LNCAP (cell line): ENCODE measurements around the gene TP53I11.
A peak's percentile ranks its signal among the peaks of the same experiment; 100 is the strongest.

Source experiments
- TF ChIP-seq, protein P1 (sequence below): fragments of 450-650 bp; IDR thresholded peaks from 2 replicates; pipeline ENCODE4 v1.5.1; 2017; ENCODE audit warnings: mild to moderate bottlenecking

TP53I11 gene

DNA sequence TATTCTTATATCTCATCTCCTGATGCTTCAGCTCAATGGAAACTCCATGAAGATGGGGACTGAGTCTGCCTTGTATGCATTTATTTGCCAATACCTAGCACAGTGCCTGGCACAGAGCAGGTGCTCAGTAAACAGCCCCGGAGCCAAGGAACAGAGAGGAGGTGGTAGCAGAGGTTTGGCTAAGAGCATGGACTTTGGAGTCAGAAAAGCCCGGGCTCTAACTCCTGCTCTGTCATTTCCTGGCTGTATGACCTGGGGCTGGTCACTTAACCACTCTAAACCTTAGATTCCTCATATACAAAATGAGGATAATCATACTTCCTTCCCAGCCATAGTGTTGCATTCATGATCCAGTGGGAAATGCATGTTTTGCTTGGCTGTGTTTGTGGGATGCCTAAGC lies 36.6 kb downstream of the TP53I11 start:
- TF ChIP-seq, protein P1, sequence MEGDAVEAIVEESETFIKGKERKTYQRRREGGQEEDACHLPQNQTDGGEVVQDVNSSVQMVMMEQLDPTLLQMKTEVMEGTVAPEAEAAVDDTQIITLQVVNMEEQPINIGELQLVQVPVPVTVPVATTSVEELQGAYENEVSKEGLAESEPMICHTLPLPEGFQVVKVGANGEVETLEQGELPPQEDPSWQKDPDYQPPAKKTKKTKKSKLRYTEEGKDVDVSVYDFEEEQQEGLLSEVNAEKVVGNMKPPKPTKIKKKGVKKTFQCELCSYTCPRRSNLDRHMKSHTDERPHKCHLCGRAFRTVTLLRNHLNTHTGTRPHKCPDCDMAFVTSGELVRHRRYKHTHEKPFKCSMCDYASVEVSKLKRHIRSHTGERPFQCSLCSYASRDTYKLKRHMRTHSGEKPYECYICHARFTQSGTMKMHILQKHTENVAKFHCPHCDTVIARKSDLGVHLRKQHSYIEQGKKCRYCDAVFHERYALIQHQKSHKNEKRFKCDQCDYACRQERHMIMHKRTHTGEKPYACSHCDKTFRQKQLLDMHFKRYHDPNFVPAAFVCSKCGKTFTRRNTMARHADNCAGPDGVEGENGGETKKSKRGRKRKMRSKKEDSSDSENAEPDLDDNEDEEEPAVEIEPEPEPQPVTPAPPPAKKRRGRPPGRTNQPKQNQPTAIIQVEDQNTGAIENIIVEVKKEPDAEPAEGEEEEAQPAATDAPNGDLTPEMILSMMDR = no peak

DNA sequence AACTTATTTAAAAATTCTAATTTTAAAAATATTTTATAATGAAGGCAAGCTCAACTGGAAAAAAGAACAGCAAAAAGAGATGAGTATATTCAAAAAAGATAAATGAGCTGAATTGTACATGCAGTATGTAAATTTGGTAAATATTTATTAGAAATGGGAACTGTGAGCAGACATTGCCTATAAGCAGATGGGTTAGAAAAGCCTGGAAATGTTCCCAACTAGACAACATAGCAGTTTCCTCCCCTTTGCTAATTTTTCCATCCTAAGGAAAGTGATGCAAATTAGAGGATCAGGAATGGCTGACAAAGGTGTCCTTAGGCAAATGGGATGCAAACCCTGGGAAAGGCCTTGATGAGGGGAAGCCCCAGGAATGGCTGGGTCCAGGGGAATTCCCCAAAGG lies 37.2 kb downstream of the TP53I11 start:
- TF ChIP-seq, protein P1 = no peak

GRCh38 chr11:44912270-44912987 lies 38.3 kb downstream of the TP53I11 start:
- TF ChIP-seq, protein P1 = no peak

GRCh38 chr11:44911029-44911814 lies 39.5 kb downstream of the TP53I11 start:
- TF ChIP-seq, protein P1 = peak; percentile 76

- TF ChIP-seq, protein P1 = no peak
Measured at GRCh38 chr11:44910591-44910990, 40.1 kb downstream of the TP53I11 start.

DNA sequence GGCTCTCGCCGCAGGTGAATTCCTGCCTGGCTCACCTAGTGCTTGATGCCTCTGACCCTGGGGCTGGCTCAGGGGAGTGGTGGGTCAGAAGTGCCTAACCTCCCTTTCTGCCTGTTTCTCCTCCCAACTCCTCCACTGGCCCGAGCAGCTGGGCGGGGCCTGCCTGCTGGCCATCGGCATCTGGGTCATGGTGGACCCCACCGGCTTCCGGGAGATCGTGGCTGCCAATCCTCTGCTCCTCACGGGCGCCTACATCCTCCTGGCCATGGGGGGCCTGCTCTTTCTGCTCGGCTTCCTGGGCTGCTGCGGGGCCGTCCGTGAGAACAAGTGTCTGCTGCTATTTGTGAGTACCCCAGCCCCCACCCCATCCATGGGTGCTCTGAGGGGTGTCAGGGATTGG lies 41.1 kb downstream of the TP53I11 start:
- TF ChIP-seq, protein P1 = no peak

GRCh38 chr11:44906649-44907048 lies 44.0 kb downstream of the TP53I11 start:
- TF ChIP-seq, protein P1 = no peak
